Glutamatergic neuron (in vitro differentiated cells): ENCODE results near the gene PIGZ. TPM values are rescaled to one million over a fixed set of nuclear protein-coding genes. Genes with fewer than 3 reads are reported as not detected.

Experiments
- DNase-seq: peaks from one replicate; pipeline ENCODE4 v3.0.0; 2022
- H3K27ac Mint-ChIP-seq: one replicate; pipeline ENCODE4 v1.8.0; 2020; ENCODE audit warnings: mild to moderate bottlenecking, mixed read lengths, inconsistent platforms; ENCODE audit not compliant: unreplicated experiment
- H3K27me3 Mint-ChIP-seq: one replicate; pipeline ENCODE4 v1.8.0; 2020; ENCODE audit warnings: mild to moderate bottlenecking, moderate library complexity, mixed read lengths, inconsistent platforms; ENCODE audit not compliant: unreplicated experiment
- H3K36me3 Mint-ChIP-seq: one replicate; pipeline ENCODE4 v1.8.0; 2020; ENCODE audit warnings: mild to moderate bottlenecking, mixed read lengths, inconsistent platforms; ENCODE audit not compliant: unreplicated experiment
- H3K4me1 Mint-ChIP-seq: one replicate; pipeline ENCODE4 v1.8.0; 2020; ENCODE audit warnings: mild to moderate bottlenecking, low read depth, mixed read lengths, inconsistent platforms; ENCODE audit not compliant: unreplicated experiment
- H3K4me3 Mint-ChIP-seq: one replicate; pipeline ENCODE4 v1.8.0; 2020; ENCODE audit warnings: mild to moderate bottlenecking, mixed read lengths, inconsistent platforms; ENCODE audit not compliant: unreplicated experiment
- H3K9me3 Mint-ChIP-seq: one replicate; pipeline ENCODE4 v1.8.0; 2020; ENCODE audit warnings: mild to moderate bottlenecking, moderate library complexity, mixed read lengths, inconsistent platforms; ENCODE audit not compliant: unreplicated experiment
- CTCF ChIP-seq: fragments of 200-600 bp; sonication (generic); IDR thresholded peaks from one replicate; pipeline ENCODE4 v1.5.0; 2021; ENCODE audit not compliant: partially characterized antibody, unreplicated experiment
- total RNA-seq: library from RNA; stranded (reverse); fragmentation: NEBNext Ultra II Directional; extraction: Animal tissue kit (Norgen Biotek cat#: 25700); gene quantifications from one replicate; pipeline ENCODE4 v1.2.1, GENCODE V29; 2021; ENCODE audit not compliant: unreplicated experiment

The PIGZ gene
- total RNA-seq, 1 donor from 2014 or later, result 4.7 TPM

- no peak for TF ChIP-seq CTCF
- no peaks in the 10 kb centered on the region for H3K36me3 Mint-ChIP-seq
- peaks cover 2% of the 10 kb centered on the region for H3K27me3 Mint-ChIP-seq
- H3K9me3 Mint-ChIP-seq, result peaks cover 2% of the 10 kb centered on the region
- peaks cover 15% of the 10 kb centered on the region for H3K4me1 Mint-ChIP-seq
- H3K27ac Mint-ChIP-seq, result no peak overlapping the region
- H3K4me3 Mint-ChIP-seq, result no peak overlapping the region
- no peak for DNase-seq
Measured at GRCh38 chr3:196927571-196928453, 40.8 kb downstream of the PIGZ start.

- Mint-ChIP-seq H3K4me3 (no peak overlapping the region), H3K27me3 (no peaks in the 10 kb centered on the region), H3K9me3 (peaks cover 5% of the 10 kb centered on the region), H3K27ac (no peak overlapping the region), H3K36me3 (peaks cover 13% of the 10 kb centered on the region), H3K4me1 (no peaks in the 10 kb centered on the region)
- no peak for TF ChIP-seq CTCF
- DNase-seq, result no peak
Measured at GRCh38 chr3:196920733-196921132, 47.9 kb downstream of the PIGZ start.

- Mint-ChIP-seq H3K27me3 (no peaks in the 10 kb centered on the region), H3K9me3 (peaks cover 5% of the 10 kb centered on the region), H3K4me3 (no peak overlapping the region), H3K27ac (no peak overlapping the region), H3K36me3 (peaks cover 20% of the 10 kb centered on the region), H3K4me1 (no peaks in the 10 kb centered on the region)
- TF ChIP-seq CTCF, result no peak
- no peak for DNase-seq
Measured at GRCh38 chr3:196918968-196919367, 49.7 kb downstream of the PIGZ start.

- H3K4me3 Mint-ChIP-seq, result no peak overlapping the region
- H3K27me3 Mint-ChIP-seq, result no peaks in the 10 kb centered on the region
- peaks cover 20% of the 10 kb centered on the region for H3K36me3 Mint-ChIP-seq
- no peak overlapping the region for H3K27ac Mint-ChIP-seq
- TF ChIP-seq CTCF, result no peak
- no peaks in the 10 kb centered on the region for H3K4me1 Mint-ChIP-seq
- H3K9me3 Mint-ChIP-seq, result peaks cover 5% of the 10 kb centered on the region
- DNase-seq, result no peak
Measured at GRCh38 chr3:196916995-196917394, 51.6 kb downstream of the PIGZ start.

GRCh38 chr3:196916221-196916620 is 52.4 kb downstream of the PIGZ start:
- Mint-ChIP-seq H3K4me1 (no peaks in the 10 kb centered on the region), H3K4me3 (no peak overlapping the region), H3K27ac (no peak overlapping the region), H3K36me3 (peaks cover 20% of the 10 kb centered on the region), H3K27me3 (no peaks in the 10 kb centered on the region), H3K9me3 (peaks cover 5% of the 10 kb centered on the region)
- no peak for DNase-seq
- TF ChIP-seq CTCF, result no peak
